H1 (cell line): ENCODE measurements around the gene C22orf42. TPM values are rescaled to one million over a fixed set of nuclear protein-coding genes. Genes with fewer than 3 reads are reported as not detected.

Experiments
- CTCF ChIA-PET: fragments of 300-600 bp; sonication (Branson Sonifier 250); formaldehyde crosslinking; loops from one replicate; lab custom pipeline; 2021; ENCODE audit not compliant: partially characterized antibody; lab: Charles Lee
- POLR2A ChIA-PET: fragments of 300-600 bp; sonication (Branson Sonifier 250); formaldehyde crosslinking; loops from one replicate; lab custom pipeline; 2021; ENCODE audit warnings: inconsistent platforms; ENCODE audit not compliant: partially characterized antibody; lab: Charles Lee
- DNase-seq, 2 experiments: peaks; one replicate each; pipeline versions ENCODE4 v3.0.0 to v3.0.0-alpha.2; 2010 to 2022; ENCODE audit warnings: low spot score in 2 of 2, low read depth in 1 of 2, mixed read lengths in 1 of 2
- FAIRE-seq: peaks from 2 replicates; lab custom pipeline; 2011; peaks lifted over from hg19 to GRCh38; lab: Jason Lieb, UNC
- H2AFZ ChIP-seq: 2 replicates; pipeline ENCODE4 v1.8.1; 2012; ENCODE audit warnings: low read length, inconsistent platforms
- H2AK5ac ChIP-seq: 2 replicates; pipeline ENCODE4 v1.6.1; 2013; ENCODE audit warnings: low read depth, low read length
- H2BK120ac ChIP-seq: replicated peaks from 2 replicates; pipeline ENCODE3; 2013; ENCODE audit warnings: low read depth, low read length, inconsistent platforms
- H2BK12ac ChIP-seq: 2 replicates; pipeline ENCODE4 v1.6.1; 2013; ENCODE audit warnings: low read depth, low read length
- H2BK15ac ChIP-seq: 2 replicates; pipeline ENCODE4 v1.6.1; 2013; ENCODE audit warnings: low read length
- H2BK20ac ChIP-seq: 2 replicates; pipeline ENCODE4 v1.6.1; 2013; ENCODE audit warnings: low read length
- H2BK5ac ChIP-seq: 2 replicates; pipeline ENCODE4 v1.6.1; 2013; ENCODE audit warnings: low read depth, low read length
- H3K14ac ChIP-seq: 2 replicates; pipeline ENCODE4 v1.6.1; 2013; ENCODE audit warnings: inconsistent platforms; ENCODE audit not compliant: insufficient read length
- H3K18ac ChIP-seq: 2 replicates; pipeline ENCODE4 v1.6.1; 2013; ENCODE audit warnings: low read length; ENCODE audit errors: extremely low read depth
- H3K23ac ChIP-seq: 2 replicates; pipeline ENCODE4 v1.6.1; 2013; ENCODE audit warnings: inconsistent platforms; ENCODE audit not compliant: insufficient read length
- H3K23me2 ChIP-seq: 2 replicates; pipeline ENCODE4 v1.6.1; 2013; ENCODE audit warnings: low read depth, low read length
- H3K27ac ChIP-seq: 2 replicates; pipeline ENCODE4 v1.6.1; 2011; ENCODE audit warnings: low read depth, low read length, inconsistent platforms
- H3K27me3 ChIP-seq, 4 experiments: replicated peaks in 1 of 4; 1 replicate in 1 of 4; 2 replicates in 3 of 4; pipeline versions ENCODE4 v1.6.1 to v1.8.1; 2011 to 2013; ENCODE audit warnings: low read length in 3 of 4, mild to moderate bottlenecking in 3 of 4, inconsistent platforms in 2 of 4, mixed read lengths in 2 of 4, moderate library complexity in 1 of 4; ENCODE audit not compliant: control insufficient read depth in 3 of 4, insufficient read depth in 3 of 4; ENCODE audit errors: extremely low read depth in 1 of 4
- H3K36me3 ChIP-seq, 4 experiments: 2 replicates each; pipeline versions ENCODE4 v1.6.1 to v1.8.1; 2011 to 2013; ENCODE audit warnings: mild to moderate bottlenecking in 4 of 4, low read length in 3 of 4, moderate library complexity in 2 of 4, control low read depth in 1 of 4, inconsistent platforms in 1 of 4; ENCODE audit not compliant: insufficient read depth in 4 of 4, control insufficient read depth in 2 of 4
- H3K4ac ChIP-seq: replicated peaks from 2 replicates; pipeline ENCODE3; 2013; ENCODE audit warnings: low read length, low read depth, mixed read lengths, inconsistent platforms; ENCODE audit not compliant: insufficient read length
- H3K4me1 ChIP-seq, 4 experiments: replicated peaks in 1 of 4; 1 replicate in 1 of 4; 2 replicates in 3 of 4; pipeline versions ENCODE4 v1.6.1 to v1.8.1; 2011 to 2013; ENCODE audit warnings: low read length in 3 of 4, inconsistent platforms in 2 of 4, mixed read lengths in 1 of 4; ENCODE audit not compliant: insufficient read depth in 4 of 4, control insufficient read depth in 3 of 4
- H3K4me2 ChIP-seq, 2 experiments: 2 replicates each; pipeline versions ENCODE4 v1.6.1 to v1.8.1; 2011 to 2013; ENCODE audit warnings: low read depth in 2 of 2, low read length in 2 of 2, control low read depth in 1 of 2, inconsistent platforms in 1 of 2, mild to moderate bottlenecking in 1 of 2; ENCODE audit not compliant: insufficient read depth in 1 of 2
- H3K4me3 ChIP-seq, 4 experiments: fragments of 200-600, 300-600 bp in 1 of 4; sonication (generic), shearing (Covaris generic), sonication (Bioruptor Twin) in 1 of 4; 2 replicates each; pipeline versions ENCODE4 v1.5.1 to v1.8.1; 2011 to 2016; ENCODE audit warnings: low read length in 4 of 4, low read depth in 3 of 4, control low read depth in 2 of 4, inconsistent platforms in 2 of 4, mild to moderate bottlenecking in 2 of 4, mixed read lengths in 1 of 4, moderate library complexity in 1 of 4; ENCODE audit not compliant: insufficient read depth in 2 of 4; ENCODE audit errors: extremely low read depth in 1 of 4
- H3K56ac ChIP-seq: replicated peaks from 2 replicates; pipeline ENCODE3; 2013; ENCODE audit warnings: low read depth, mild to moderate bottlenecking, mixed read lengths, low read length, inconsistent platforms; ENCODE audit not compliant: insufficient read length
- H3K79me1 ChIP-seq: 2 replicates; pipeline ENCODE4 v1.6.1; 2013; ENCODE audit warnings: low read depth, low read length, control low read depth
- H3K79me2 ChIP-seq, 2 experiments: 2 replicates each; pipeline versions ENCODE4 v1.6.1 to v1.8.1; 2012 to 2013; ENCODE audit warnings: low read length in 2 of 2, mild to moderate bottlenecking in 2 of 2, inconsistent platforms in 1 of 2; ENCODE audit not compliant: insufficient read depth in 2 of 2, control insufficient read depth in 1 of 2
- H3K9ac ChIP-seq, 4 experiments: replicated peaks in 1 of 4; 1 replicate in 1 of 4; 2 replicates in 3 of 4; pipeline versions ENCODE4 v1.6.1 to v1.8.1; 2011 to 2013; ENCODE audit warnings: low read depth in 3 of 4, low read length in 3 of 4, control low read depth in 2 of 4, mild to moderate bottlenecking in 2 of 4, moderate library complexity in 2 of 4, inconsistent platforms in 1 of 4; ENCODE audit errors: extremely low read depth in 1 of 4
- H3K9me3 ChIP-seq, 2 experiments: 2 replicates each; pipeline versions ENCODE4 v1.6.1 to v1.8.1; 2012 to 2013; ENCODE audit warnings: mild to moderate bottlenecking in 2 of 2, moderate library complexity in 2 of 2, control low read depth in 1 of 2, inconsistent platforms in 1 of 2, low read depth in 1 of 2, low read length in 1 of 2, mixed read lengths in 1 of 2; ENCODE audit not compliant: insufficient read depth in 2 of 2
- H4K20me1 ChIP-seq, 2 experiments: replicated peaks in 1 of 2; 2 replicates each; pipeline versions ENCODE3 to v1.8.1; 2011 to 2013; ENCODE audit warnings: inconsistent platforms in 2 of 2, low read length in 2 of 2, mild to moderate bottlenecking in 1 of 2; ENCODE audit not compliant: insufficient read depth in 2 of 2, control insufficient read depth in 1 of 2
- H4K5ac ChIP-seq: 2 replicates; pipeline ENCODE4 v1.6.1; 2013; ENCODE audit warnings: low read length, low read depth, mixed read lengths, inconsistent platforms; ENCODE audit not compliant: insufficient read length
- H4K8ac ChIP-seq: 2 replicates; pipeline ENCODE4 v1.8.0; 2013; ENCODE audit warnings: mild to moderate bottlenecking, moderate library complexity, low read length, inconsistent platforms; ENCODE audit not compliant: insufficient read depth; ENCODE audit errors: extremely low read depth
- H4K91ac ChIP-seq: replicated peaks from 2 replicates; pipeline ENCODE3; 2013; ENCODE audit warnings: low read length, mixed read lengths, inconsistent platforms; ENCODE audit not compliant: insufficient read length
- BRCA1 ChIP-seq: IDR thresholded peaks from 2 replicates; pipeline ENCODE4 v1.6.1; 2012; ENCODE audit warnings: low read depth, low read length, improper control_type of control experiment
- EP300 ChIP-seq, 2 experiments: IDR thresholded peaks; 1 replicate in 1 of 2; 2 replicates in 1 of 2; pipeline ENCODE4 v1.6.1; 2011 to 2012; ENCODE audit warnings: low read depth in 2 of 2, low read length in 2 of 2, mild to moderate bottlenecking in 2 of 2, borderline replicate concordance in 1 of 2, inconsistent platforms in 1 of 2, moderate library complexity in 1 of 2
- RNF2 ChIP-seq: fragments of 200-900, 300-1000 bp; sonication (generic); IDR thresholded peaks from 2 replicates; pipeline ENCODE4 v1.7.1; 2016; ENCODE audit warnings: borderline replicate concordance, low read depth, mild to moderate bottlenecking, antibody characterized with exemption, low read length; ENCODE audit not compliant: poor library complexity, severe bottlenecking; ENCODE audit errors: missing control alignments
- WGBS, 2 experiments: shearing (Covaris generic) in 1 of 2; methylation state at CpG; one replicate each; pipeline versions ENCODE4 v1.1.6 to v1.1.7; 2013 to 2015; ENCODE audit warnings: low lambda C conversion rate in 2 of 2, mixed read lengths in 2 of 2, inconsistent platforms in 1 of 2, low coverage in 1 of 2, missing lambda C conversion rate in 1 of 2; ENCODE audit not compliant: insufficient replicate concordance in 2 of 2, insufficient coverage in 1 of 2, insufficient read length in 1 of 2; ENCODE audit errors: extremely low coverage in 1 of 2, missing lambda C conversion rate in 1 of 2; 5-methylcytosine and 5-hydroxymethylcytosine counted together
- polyA plus RNA-seq, 7 experiments: library from polyadenylated mRNA; depleted of rRNA in 3 of 7; stranded (reverse) in 5 of 7; unstranded in 2 of 7; fragments of >200 nt in 5 of 7; fragments of 200-250 nt in 2 of 7; gene quantifications; 1 replicate in 5 of 7; 2 replicates in 1 of 7; 4 replicates in 1 of 7; pipeline versions ENCODE4 v1.2.1 to v1.2.3, GENCODE V29; 2011 to 2013; ENCODE audit warnings: missing spikeins in 2 of 7, mixed read lengths in 2 of 7
- total RNA-seq: library from RNA; stranded (reverse); fragmentation: NEBNext Ultra II Directional; extraction: Animal tissue kit (Norgen Biotek cat#: 25700); gene quantifications from 2 replicates; pipeline ENCODE4 v1.2.1, GENCODE V29; 2021

The C22orf42 gene
- total and polyA plus RNA-seq, 2 of the 8 experiments (the other 6 are each of a cell fraction or from before 2014, with no cell fraction given) = 0.50 TPM; not detected in 1

DNA sequence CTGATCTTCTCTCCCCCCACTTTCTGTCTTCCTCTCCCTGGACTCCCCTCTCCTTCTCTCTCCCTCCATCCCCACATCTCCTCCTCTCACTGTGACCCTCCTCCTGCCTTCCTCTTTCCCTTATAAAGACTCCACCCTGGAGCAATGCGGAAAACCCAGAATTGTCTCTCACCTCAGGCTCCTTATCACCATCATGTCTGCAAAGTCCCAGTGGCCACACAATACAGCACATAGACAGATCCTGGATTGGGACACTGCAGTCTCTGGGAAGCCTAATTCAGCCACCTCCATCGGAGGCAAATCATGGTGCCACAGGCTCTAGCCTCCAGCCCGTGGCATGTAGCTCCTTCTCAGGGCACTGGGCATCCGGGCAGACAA, 43.0 kb upstream of the C22orf42 start:
- peak in 1 of 2 experiments; percentile 7 for DNase-seq
- ChIA-PET CTCF (interaction anchor here (0.6 to 2.6 kb wide), 24 partner anchors 9 to 231 kb away, joined by 3 to 16 read pairs (median 3); no protein-coding TSS in a partner anchor), POLR2A (interaction anchor here (1.3 kb wide), 1 partner anchor 146 kb away, joined by 3 read pairs; no protein-coding TSS in a partner anchor)
- no peaks in the 10 kb centered on the region for H3K79me1 ChIP-seq
- H4K8ac ChIP-seq = peak overlapping the region; percentile 65; the same call in 1 of the 2 replicates
- H2BK5ac ChIP-seq = no peak overlapping the region
- H3K56ac ChIP-seq = no peak overlapping the region
- peak overlapping the region in 1 of 2 experiments; percentile 98; a peak in 1 of 4 replicates for H3K4me2 ChIP-seq
- no peak overlapping the region for H3K23ac ChIP-seq
- H2BK120ac ChIP-seq = no peak overlapping the region
- H3K14ac ChIP-seq = no peak overlapping the region
- peak overlapping the region; percentile 8 for H3K4ac ChIP-seq
- H3K4me1 ChIP-seq = peaks cover 0 to 31% (median 14%) of the 10 kb centered on the region in 4 experiments; a peak in 5 of 7 replicates
- H2BK15ac ChIP-seq = peak overlapping the region; percentile 97; the same call in 1 of the 2 replicates
- FAIRE-seq = no peak
- no peak overlapping the region for H4K5ac ChIP-seq
- 51% methylated on average over 4 of the region's 4 CpGs; no CpG with 5 or more reads in 1 of the 2 experiments for WGBS, 2 experiments
- no peak overlapping the region for H3K27ac ChIP-seq
- H3K79me2 ChIP-seq = no peaks in the 10 kb centered on the region
- no peaks in the 10 kb centered on the region for H3K9me3 ChIP-seq
- 0 out of 2 replicates have a peak overlapping the region, but pooled peaks have one; percentile 39 for H2BK12ac ChIP-seq
- peak overlapping the region; percentile 46 for H4K91ac ChIP-seq
- no peak overlapping the region for H2BK20ac ChIP-seq
- no peaks in the 10 kb centered on the region for H3K36me3 ChIP-seq
- peaks cover 19 to 50% (median 42%) of the 10 kb centered on the region in 4 experiments for H3K27me3 ChIP-seq
- no peak for TF ChIP-seq EP300 (IDR thresholded peaks at IDR 0.05; ENCODE audit: borderline replicate concordance in 1 of 2, low read depth in 2 of 2, low read length in 2 of 2)
- no peak for TF ChIP-seq RNF2
- TF ChIP-seq BRCA1 = no peak
- TF ChIP-seq, all 59 proteins: peak for 0
- Histone ChIP-seq H3K4me3 (no peak overlapping the region), H2AK5ac (no peak overlapping the region), H3K23me2 (peaks cover 20% of the 10 kb centered on the region), H3K9ac (no peak overlapping the region), H4K20me1 (peaks cover 0 to 1% of the 10 kb centered on the region in 2 experiments), H3K18ac (no peak overlapping the region), H2AFZ (no peak overlapping the region)
